Measurements from ENCODE around the gene TIMM44. TPM values are rescaled to one million over a fixed set of nuclear protein-coding genes. Genes with fewer than 3 reads are reported as not detected.
"Not testable (repeated sequence)": the region's sequence is repeated elsewhere in the genome, so short reads cannot be mapped to it uniquely, and the experiment has no call there.

TIMM44 gene
- total RNA-seq, 1 donor from 2014 or later = 116 TPM

- DNase-seq (no peak), ATAC-seq (ENCODE audit: poor library complexity) (no peak)
- intact Hi-C loops (cut with DNase I) = no loop called here
Observed at GRCh38 chr19:7894612-7895309, 48.7 kb downstream of the TIMM44 start.

- ATAC-seq (ENCODE audit: poor library complexity); DNase-seq; intact Hi-C loops (cut with DNase I): not testable (repeated sequence)
Observed at GRCh38 chr19:7893362-7894101, 49.9 kb downstream of the TIMM44 start.

DNA sequence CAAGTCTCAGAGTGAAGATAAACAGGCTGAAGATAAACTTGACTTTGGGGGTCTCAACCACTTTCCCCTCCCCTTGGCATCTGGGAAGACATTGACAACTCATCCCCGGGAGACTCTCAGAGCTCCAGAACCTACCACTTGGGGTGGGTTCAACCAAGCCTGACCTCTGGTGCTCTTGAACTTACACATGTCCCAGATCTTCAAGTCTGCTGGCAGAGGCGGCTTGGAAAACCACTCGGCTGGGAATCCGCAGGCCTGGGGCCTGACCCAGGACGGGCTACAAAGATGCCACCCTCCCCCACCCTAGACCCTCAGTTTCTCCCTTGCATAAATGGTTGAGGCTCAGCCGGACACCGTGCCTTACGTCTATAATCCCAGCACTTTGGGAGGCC is 54.6 kb downstream of the TIMM44 start:
- intact Hi-C loops (cut with DNase I) = no loop called here
- no peak for DNase-seq
- ATAC-seq (ENCODE audit: poor library complexity) = peak; percentile 18

GRCh38 chr19:7888145-7888825 is 55.2 kb downstream of the TIMM44 start, which contains the start of gene LRRC8E:
LRRC8E (plus strand) TSS chr19:7888510; CDS start chr19:7895604, 7,094 bp downstream.
- ATAC-seq (ENCODE audit: poor library complexity) (peak; percentile 91), DNase-seq (no peak)
- intact Hi-C loops (cut with DNase I) = no loop called here

GRCh38 chr19:7887408-7888144 is 55.9 kb downstream of the TIMM44 start:
- ATAC-seq (ENCODE audit: poor library complexity) (no peak), DNase-seq (no peak)
- intact Hi-C loops (cut with DNase I) = no loop called here

DNA sequence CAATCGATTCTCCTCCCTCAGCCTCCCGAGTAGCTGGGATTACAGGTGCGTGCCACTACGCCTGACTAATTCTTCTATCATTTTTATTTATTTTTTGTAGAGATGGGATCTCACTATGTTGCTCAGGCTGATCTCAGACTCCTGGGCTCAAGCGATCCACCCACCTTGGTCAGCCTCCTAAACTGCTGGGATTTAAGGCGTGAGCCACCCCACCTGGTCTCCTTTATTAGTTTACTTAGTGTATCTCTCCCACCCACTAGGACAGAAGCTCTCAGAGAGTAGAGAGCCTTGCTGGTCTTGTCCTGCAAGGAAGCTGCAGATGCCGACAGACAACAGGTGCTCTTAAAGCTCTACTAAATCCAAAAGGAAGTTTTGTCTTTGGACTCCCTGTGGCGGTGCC is 57.6 kb downstream of the TIMM44 start:
- intact Hi-C loops (cut with DNase I) = no loop called here
- ATAC-seq (ENCODE audit: poor library complexity) (no peak), DNase-seq (no peak)

GRCh38 chr19:7883796-7884570 is 59.5 kb downstream of the TIMM44 start:
- no peak for DNase-seq
- no peak for ATAC-seq (ENCODE audit: poor library complexity)
- intact Hi-C loops (cut with DNase I) = no loop called here

DNA sequence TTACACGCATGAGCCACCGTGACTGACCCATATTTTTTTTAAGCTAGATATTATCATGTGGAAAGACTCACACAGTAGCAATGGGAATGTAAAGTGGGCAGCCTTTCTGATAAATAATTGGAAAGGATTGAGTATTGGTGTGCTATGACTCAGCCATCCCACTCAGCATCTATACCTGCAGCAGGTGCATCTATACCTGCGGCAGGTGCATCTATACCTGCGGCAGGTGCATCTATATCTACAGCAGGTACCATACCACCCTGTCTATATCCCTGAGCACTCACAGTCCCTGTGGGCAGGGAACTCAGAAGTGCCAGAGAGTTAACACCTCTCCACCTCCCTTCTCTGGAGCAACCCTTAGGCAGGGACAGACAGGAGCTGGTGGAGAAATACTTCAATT is 60.4 kb downstream of the TIMM44 start:
- ATAC-seq (ENCODE audit: poor library complexity) = no peak
- DNase-seq = no peak
- intact Hi-C loops (cut with DNase I) = no loop called here

DNA sequence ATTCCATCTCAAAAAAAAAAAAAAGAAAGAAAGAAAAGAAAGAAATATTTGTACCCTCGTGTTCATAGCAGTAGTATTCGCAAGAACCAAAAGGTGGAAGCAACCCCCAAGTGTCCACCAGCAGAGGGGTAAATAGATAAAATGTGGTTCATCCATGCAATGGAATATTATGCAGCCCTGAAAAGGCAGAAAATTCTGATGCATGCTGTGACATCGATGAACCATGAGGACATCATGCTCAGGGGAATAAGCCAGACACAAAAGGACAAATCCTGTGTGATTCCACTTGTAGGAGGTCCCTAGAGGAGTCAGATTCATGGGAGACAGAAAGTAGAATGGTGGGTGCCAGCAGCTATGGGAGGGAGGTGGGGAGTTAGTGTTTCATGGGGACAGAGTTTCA is 61.6 kb downstream of the TIMM44 start:
- ATAC-seq (ENCODE audit: poor library complexity) (no peak), DNase-seq (no peak)
- intact Hi-C loops (cut with DNase I) = no loop called here

DNA sequence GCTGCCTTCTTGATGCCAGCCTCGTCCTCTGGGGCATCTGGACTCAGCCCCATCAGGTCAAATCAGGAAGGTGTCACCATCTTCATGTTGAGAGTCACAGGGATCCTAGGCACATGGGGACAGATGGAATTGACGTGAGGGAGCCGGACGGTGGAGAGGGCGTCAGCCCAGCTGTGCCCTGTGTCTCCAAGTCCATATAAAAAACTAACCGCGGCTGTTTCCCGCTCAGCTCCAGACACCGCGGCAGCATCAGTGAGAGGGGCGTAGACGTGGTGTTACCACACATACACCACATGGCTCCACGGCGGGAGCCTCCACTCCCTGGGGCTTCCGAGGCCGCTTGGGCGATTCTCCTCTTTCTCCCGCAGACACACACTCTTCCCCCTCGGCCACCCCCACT is 63.6 kb downstream of the TIMM44 start:
- intact Hi-C loops (cut with DNase I) = no loop called here
- ATAC-seq (ENCODE audit: poor library complexity) (no peak), DNase-seq (no peak)

DNA sequence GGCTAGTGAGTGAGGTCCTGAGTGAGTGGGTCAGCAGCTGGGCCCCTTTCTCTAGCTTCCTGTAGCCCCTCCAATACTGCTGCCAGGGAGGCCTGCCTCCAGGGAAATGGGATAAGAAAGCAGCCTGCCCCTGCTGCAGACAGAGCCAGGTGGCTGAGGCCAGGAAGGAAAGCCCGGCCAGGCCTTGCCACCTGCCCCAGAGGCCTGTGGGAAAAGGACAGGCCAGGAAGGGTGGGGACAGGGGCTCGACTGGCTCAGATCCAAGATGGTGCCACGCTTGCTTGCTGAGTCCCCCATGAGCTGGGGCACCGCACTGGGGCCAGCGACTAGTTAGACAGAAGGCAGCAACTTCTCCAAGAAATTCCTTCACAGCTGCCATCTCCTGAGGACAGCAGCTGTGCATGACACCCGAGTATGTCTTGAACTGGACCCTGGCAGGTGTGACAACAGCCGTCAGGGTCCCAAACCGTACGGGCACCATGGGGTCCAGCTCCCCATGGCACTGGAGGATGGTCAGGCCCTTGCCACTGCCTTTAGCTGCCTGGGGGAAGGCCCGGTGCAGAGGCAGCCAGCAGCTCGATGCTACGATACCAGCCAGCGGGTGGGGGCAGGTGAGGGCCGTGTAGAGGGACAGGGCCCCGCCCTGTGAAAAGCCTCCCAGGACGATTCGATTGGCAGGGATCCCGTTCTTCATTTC is 64.2 kb downstream of the TIMM44 start:
- DNase-seq = no peak
- no peak for ATAC-seq (ENCODE audit: poor library complexity)
- intact Hi-C loops (cut with DNase I) = no loop called here

DNA sequence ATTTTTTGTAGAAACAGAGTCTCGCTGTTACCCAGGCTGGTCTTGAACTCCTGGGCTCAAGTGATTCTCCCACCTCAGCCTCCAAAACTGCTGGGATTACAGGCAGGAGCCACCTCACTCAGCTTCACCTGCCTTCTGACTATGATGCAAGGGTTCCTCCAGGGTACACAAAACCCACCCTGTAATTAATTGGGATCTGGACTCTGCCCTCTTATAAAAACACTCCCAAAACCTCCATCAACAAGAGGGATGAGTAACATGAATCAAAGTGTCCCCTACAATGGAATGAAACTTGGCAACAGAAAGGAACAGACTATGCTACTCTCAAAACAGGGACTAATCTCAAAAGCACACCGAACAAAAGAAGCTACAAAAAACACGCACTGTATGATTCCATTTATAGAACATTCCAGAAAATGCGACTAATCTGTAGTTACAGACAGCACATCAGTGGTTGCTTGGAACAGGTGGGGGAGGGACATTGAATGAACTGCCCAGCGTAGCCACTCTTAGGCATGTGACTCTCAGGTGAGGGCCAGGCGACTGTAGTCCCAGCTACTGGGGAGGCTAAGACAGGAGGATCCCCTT is 66.1 kb downstream of the TIMM44 start:
- DNase-seq (no peak), ATAC-seq (ENCODE audit: poor library complexity) (no peak)
- intact Hi-C loops (cut with DNase I) = no loop called here

Other genes with a start within 250 kb of the TIMM44 start
- gene FCER2, start 241.5 kb downstream of the TIMM44 start, total RNA-seq = 0.56 TPM
- 1.1 TPM for gene CLEC4G, start 211.6 kb downstream of the TIMM44 start, total RNA-seq
- gene CD209, start 196.1 kb downstream of the TIMM44 start, total RNA-seq = 11.4 TPM
- gene CLEC4M, start 180.4 kb downstream of the TIMM44 start, total RNA-seq = not detected
- 19.4 TPM for gene EVI5L, start 113.4 kb downstream of the TIMM44 start, total RNA-seq
- gene PRR36, start 69.3 kb downstream of the TIMM44 start, total RNA-seq = 0.08 TPM
- gene LRRC8E, start 55.2 kb downstream of the TIMM44 start, total RNA-seq = 1.6 TPM
- 27.5 TPM for gene MAP2K7, start 39.8 kb downstream of the TIMM44 start, total RNA-seq
- gene TGFBR3L, start 28.8 kb downstream of the TIMM44 start, total RNA-seq = 10.9 TPM
- 9.4 TPM for gene SNAPC2, start 23.3 kb downstream of the TIMM44 start, total RNA-seq
- gene CTXN1, start 17.5 kb downstream of the TIMM44 start, total RNA-seq = 0.16 TPM
- gene ELAVL1, start 62.0 kb upstream of the TIMM44 start, total RNA-seq = 49.4 TPM
- not detected for gene CCL25, start 109.1 kb upstream of the TIMM44 start, total RNA-seq
- gene FBN3, start 205.9 kb upstream of the TIMM44 start, total RNA-seq = not detected